K562 (cell line): ENCODE measurements around the gene STK4. TPM values are rescaled to one million over a fixed set of nuclear protein-coding genes. Genes with fewer than 3 reads are reported as not detected.

Experiments used
- ATAC-seq: fragments of 200-7000 bp; cut with Tn5 transposase; 3 replicates; pipeline ENCODE4 v1.9.1; 2020; ENCODE audit warnings: moderate library complexity
- BruUV-seq: library from RNA; stranded (reverse); fragments of 400-500 nt; replicated peaks from 2 replicates; lab custom pipeline; 2021; lab: Mats Ljungman, UMichigan
- CTCF ChIA-PET: fragments of 300-600 bp; formaldehyde crosslinking; extraction: SDS; loops from one replicate; lab custom pipeline; 2021; ENCODE audit warnings: low intra/inter-chr PET ratio; lab: Yijun Ruan, JAX
- POLR2A ChIA-PET: fragments of 300-600, 350-650 bp; sonication (Branson Sonifier 250); formaldehyde crosslinking; extraction: SDS; loops from one replicate; lab custom pipeline; 2021; ENCODE audit warnings: antibody characterized with exemption, inconsistent platforms; lab: Yijun Ruan, JAX
- DNase-seq, 4 experiments: peaks; one replicate each; pipeline versions ENCODE4 v3.0.0 to v3.0.0-alpha.2; 2011 to 2018; ENCODE audit warnings: low spot score in 3 of 4, mixed read lengths in 3 of 4; ENCODE audit errors: extremely low read depth in 1 of 4
- FAIRE-seq: peaks from 2 replicates; lab custom pipeline; 2011; peaks lifted over from hg19 to GRCh38; lab: Jason Lieb, UNC
- H2AFZ ChIP-seq: 2 replicates; pipeline ENCODE4 v1.6.0; 2011; ENCODE audit warnings: low read depth, low read length, control low read depth, inconsistent platforms
- H3K27ac ChIP-seq: fragments of 200-600 bp; 3 replicates; pipeline ENCODE4 v1.8.0; 2011; ENCODE audit warnings: low read depth, mild to moderate bottlenecking, control low read depth, inconsistent platforms, low read length, moderate library complexity, mixed read lengths; ENCODE audit errors: extremely low read depth
- H3K27me3 ChIP-seq, 2 experiments: fragments of 300-600 bp in 1 of 2; 2 replicates in 1 of 2; 3 replicates in 1 of 2; pipeline versions ENCODE4 v1.6.0 to v1.8.0; 2011; ENCODE audit warnings: inconsistent platforms in 2 of 2, low read length in 2 of 2, mild to moderate bottlenecking in 1 of 2, mixed read lengths in 1 of 2, moderate library complexity in 1 of 2; ENCODE audit not compliant: control insufficient read depth in 2 of 2, insufficient read depth in 2 of 2
- H3K36me3 ChIP-seq: fragments of 300-600 bp; 3 replicates; pipeline ENCODE4 v1.8.0; 2011; ENCODE audit warnings: mild to moderate bottlenecking, low read length, inconsistent platforms; ENCODE audit not compliant: control insufficient read depth, insufficient read depth
- H3K4me1 ChIP-seq, 2 experiments: fragments of 200-600 bp in 1 of 2; replicated peaks in 1 of 2; 2 replicates in 1 of 2; 3 replicates in 1 of 2; pipeline versions ENCODE4 v1.5.1 to v1.8.0; 2011; ENCODE audit warnings: inconsistent platforms in 2 of 2, low read length in 2 of 2, mild to moderate bottlenecking in 1 of 2, mixed read lengths in 1 of 2, moderate library complexity in 1 of 2; ENCODE audit not compliant: control insufficient read depth in 2 of 2, insufficient read depth in 2 of 2
- H3K4me2 ChIP-seq: 2 replicates; pipeline ENCODE4 v1.6.1; 2011; ENCODE audit warnings: low read length, control low read depth, inconsistent platforms, mixed read lengths; ENCODE audit not compliant: insufficient read depth
- H3K4me3 ChIP-seq: fragments of 200-600 bp; sonication (generic), shearing (Covaris generic); 2 replicates; pipeline ENCODE4 v1.5.1; 2016; ENCODE audit warnings: control low read depth, inconsistent platforms
- H3K79me2 ChIP-seq: fragments of 200-600 bp; 3 replicates; pipeline ENCODE4 v1.8.0; 2011; ENCODE audit warnings: low read length, inconsistent platforms; ENCODE audit not compliant: control insufficient read depth, insufficient read depth
- H3K9ac ChIP-seq, 2 experiments: 2 replicates each; pipeline versions ENCODE4 v1.6.0 to v1.6.1; 2011; ENCODE audit warnings: low read depth in 2 of 2, low read length in 2 of 2, control low read depth in 1 of 2, inconsistent platforms in 1 of 2, mild to moderate bottlenecking in 1 of 2, mixed read lengths in 1 of 2; ENCODE audit not compliant: insufficient read depth in 1 of 2
- H3K9me1 ChIP-seq: one replicate; pipeline ENCODE4 v1.6.0; 2011; ENCODE audit warnings: inconsistent platforms, mild to moderate bottlenecking, low read length, moderate library complexity; ENCODE audit not compliant: control insufficient read depth, insufficient read depth
- H3K9me3 ChIP-seq: replicated peaks from 2 replicates; pipeline ENCODE4 v1.5.1; 2011; ENCODE audit warnings: low read depth, low read length, inconsistent platforms; ENCODE audit not compliant: control insufficient read depth, insufficient read depth
- H4K20me1 ChIP-seq: replicated peaks from 2 replicates; pipeline ENCODE4 v1.6.1; 2011; ENCODE audit warnings: low read length, inconsistent platforms, mixed read lengths; ENCODE audit not compliant: control insufficient read depth, insufficient read depth
- C11orf30 ChIP-seq: fragments of 450-650 bp; IDR thresholded peaks from 2 replicates; pipeline ENCODE4 v1.6.1; 2016; ENCODE audit warnings: low read depth, mild to moderate bottlenecking
- CSDE1 ChIP-seq, 2 experiments: fragments of 450-650 bp; IDR thresholded peaks; 2 replicates each; pipeline ENCODE4 v1.6.1; 2016; ENCODE audit warnings: mild to moderate bottlenecking in 1 of 2
- ESRRA ChIP-seq: fragments of 450-650 bp; IDR thresholded peaks from 2 replicates; pipeline ENCODE4 v1.6.1; 2014; ENCODE audit warnings: low read depth, mild to moderate bottlenecking, moderate library complexity, borderline replicate concordance
- HNRNPK ChIP-seq: fragments of 200-400 bp; formaldehyde crosslinking; IDR thresholded peaks from one replicate; pipeline ENCODE4 v1.6.1; 2018; ENCODE audit warnings: mild to moderate bottlenecking, low read depth, low read length; ENCODE audit not compliant: poor library complexity, severe bottlenecking
- PHB2 ChIP-seq: fragments of 450-650 bp; IDR thresholded peaks from 2 replicates; pipeline ENCODE4 v1.6.1; 2017; ENCODE audit warnings: low read depth
- RCOR1 ChIP-seq, 2 experiments: IDR thresholded peaks; 2 replicates each; pipeline ENCODE4 v1.6.1; 2012; ENCODE audit warnings: low read depth in 2 of 2, low read length in 2 of 2, borderline replicate concordance in 1 of 2, improper control_type of control experiment in 1 of 2
- ZNF408 ChIP-seq: fragments of 250-450 bp; sonication (Bioruptor Pico); IDR thresholded peaks from 2 replicates; pipeline ENCODE4 v1.4.0; 2020; ENCODE audit warnings: low read depth, mild to moderate bottlenecking, moderate library complexity
- ZNF584 ChIP-seq: fragments of 200-800 bp; sonication (Bioruptor generic); IDR thresholded peaks from 2 replicates; pipeline ENCODE4 v1.6.1; 2016; ENCODE audit warnings: low read depth, mild to moderate bottlenecking, missing genetic modification characterization, missing compliant biosample characterization
- WGBS: fragments of 100-300 bp; shearing (Covaris generic); methylation state at CpG from one replicate; pipeline ENCODE4 v1.1.6; 2016; ENCODE audit warnings: low coverage, mixed read lengths; ENCODE audit not compliant: insufficient coverage; ENCODE audit errors: missing lambda C conversion rate; 5-methylcytosine and 5-hydroxymethylcytosine counted together
- in situ Hi-C: fragments of 300-500 bp; cut with MboI; formaldehyde crosslinking; loops from 4 replicates; pipeline ENCODE4 v1.15.0; 2018; ENCODE audit warnings: inconsistent platforms, mixed read lengths
- intact Hi-C: fragments of 100-400 bp; cut with micrococcal nuclease; formaldehyde crosslinking; loops from 2 replicates; pipeline ENCODE4 v1.14.2; 2022
- polyA plus RNA-seq, 8 experiments: library from polyadenylated mRNA; depleted of rRNA in 4 of 8; stranded (reverse) in 5 of 8; unstranded in 3 of 8; fragments of >200 nt; fragmentation: Nextera tagmentation in 2 of 8; fragmentation: Illumina TruSeq in 1 of 8; extraction: Ambion mirVana in 2 of 8; extraction: Trizol in 1 of 8; gene quantifications; 2 replicates each; pipeline versions ENCODE4 v1.2.1 to v1.2.3, GENCODE V29; 2011 to 2014; ENCODE audit warnings: inconsistent platforms in 1 of 8, missing spikeins in 1 of 8
- total RNA-seq, 7 experiments: library from RNA; depleted of rRNA in 6 of 7; stranded (reverse); fragments of >200 nt in 6 of 7; fragmentation: Illumina TruSeq in 2 of 7; extraction: Trizol in 2 of 7; gene quantifications; 2 replicates each; pipeline versions ENCODE4 v1.2.1 to v1.2.3, GENCODE V29; 2011 to 2021; ENCODE audit warnings: low replicate concordance in 1 of 7
- TF ChIP-seq, protein P1 (sequence below): fragments of 450-650 bp; IDR thresholded peaks from 2 replicates; pipeline ENCODE4 v1.6.1; 2016; ENCODE audit warnings: mild to moderate bottlenecking, moderate library complexity
- TF ChIP-seq, protein P2 (sequence below): fragments of 450-650 bp; formaldehyde crosslinking; IDR thresholded peaks from 2 replicates; pipeline ENCODE4 v1.4.0; 2022; ENCODE audit warnings: missing genetic modification characterization

STK4 gene
- total and polyA plus RNA-seq, 9 of the 15 experiments (the other 6 are each of a cell fraction or from before 2014, with no cell fraction given), result 11.9 to 30.6 (median 22.2) TPM

DNA sequence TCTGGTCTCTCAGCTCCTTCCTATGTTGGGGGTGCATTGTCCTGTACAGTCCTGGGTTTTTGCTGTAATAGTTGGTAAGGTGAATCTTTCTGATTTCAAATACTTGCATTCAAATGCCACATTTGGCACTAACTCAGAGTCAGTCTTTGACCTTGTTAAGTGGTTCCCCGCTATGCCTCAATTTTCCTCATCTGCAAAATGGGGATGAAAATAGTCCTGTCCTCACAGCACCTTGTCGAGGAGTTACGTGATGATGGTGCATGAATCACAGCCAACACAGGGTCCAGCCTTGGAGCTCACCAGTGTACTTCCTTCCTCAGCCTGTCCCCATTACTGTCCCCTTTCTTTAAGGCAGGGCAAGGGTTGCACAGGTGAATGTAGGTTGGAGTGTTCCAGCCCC lies 147.6 kb downstream of the STK4 start:
- Histone ChIP-seq H3K4me1 (peaks cover 0 to 3% of the 10 kb centered on the region in 2 experiments; a peak in 1 of 5 replicates), H2AFZ (no peak overlapping the region), H3K9ac (no peak overlapping the region), H4K20me1 (no peaks in the 10 kb centered on the region), H3K27me3 (peaks cover 8 to 46% of the 10 kb centered on the region in 2 experiments; a peak in 4 of 5 replicates), H3K9me3 (no peaks in the 10 kb centered on the region), H3K4me2 (no peak overlapping the region), H3K27ac (no peak overlapping the region), H3K9me1 (no peaks in the 10 kb centered on the region), H3K4me3 (no peak overlapping the region), H3K79me2 (no peaks in the 10 kb centered on the region), H3K36me3 (no peaks in the 10 kb centered on the region)
- ATAC-seq (no peak), FAIRE-seq (no peak), DNase-seq (no peak)
- BruUV-seq, result no TSS peak
- ChIA-PET POLR2A (no interaction called here), CTCF (no interaction called here)
- WGBS, result 0% methylated on average over 3 of the region's 3 CpGs
- intact Hi-C loops (loop anchor here (5.0 kb wide), 2 partner anchors 72 to 102 kb away; no protein-coding TSS in a partner anchor), in situ Hi-C loops (no loop called here)
- no peak for TF ChIP-seq CSDE1 (IDR thresholded peaks at IDR 0.05)
- no peak for TF ChIP-seq C11orf30
- no peak for TF ChIP-seq ZNF408
- TF ChIP-seq, protein P1, sequence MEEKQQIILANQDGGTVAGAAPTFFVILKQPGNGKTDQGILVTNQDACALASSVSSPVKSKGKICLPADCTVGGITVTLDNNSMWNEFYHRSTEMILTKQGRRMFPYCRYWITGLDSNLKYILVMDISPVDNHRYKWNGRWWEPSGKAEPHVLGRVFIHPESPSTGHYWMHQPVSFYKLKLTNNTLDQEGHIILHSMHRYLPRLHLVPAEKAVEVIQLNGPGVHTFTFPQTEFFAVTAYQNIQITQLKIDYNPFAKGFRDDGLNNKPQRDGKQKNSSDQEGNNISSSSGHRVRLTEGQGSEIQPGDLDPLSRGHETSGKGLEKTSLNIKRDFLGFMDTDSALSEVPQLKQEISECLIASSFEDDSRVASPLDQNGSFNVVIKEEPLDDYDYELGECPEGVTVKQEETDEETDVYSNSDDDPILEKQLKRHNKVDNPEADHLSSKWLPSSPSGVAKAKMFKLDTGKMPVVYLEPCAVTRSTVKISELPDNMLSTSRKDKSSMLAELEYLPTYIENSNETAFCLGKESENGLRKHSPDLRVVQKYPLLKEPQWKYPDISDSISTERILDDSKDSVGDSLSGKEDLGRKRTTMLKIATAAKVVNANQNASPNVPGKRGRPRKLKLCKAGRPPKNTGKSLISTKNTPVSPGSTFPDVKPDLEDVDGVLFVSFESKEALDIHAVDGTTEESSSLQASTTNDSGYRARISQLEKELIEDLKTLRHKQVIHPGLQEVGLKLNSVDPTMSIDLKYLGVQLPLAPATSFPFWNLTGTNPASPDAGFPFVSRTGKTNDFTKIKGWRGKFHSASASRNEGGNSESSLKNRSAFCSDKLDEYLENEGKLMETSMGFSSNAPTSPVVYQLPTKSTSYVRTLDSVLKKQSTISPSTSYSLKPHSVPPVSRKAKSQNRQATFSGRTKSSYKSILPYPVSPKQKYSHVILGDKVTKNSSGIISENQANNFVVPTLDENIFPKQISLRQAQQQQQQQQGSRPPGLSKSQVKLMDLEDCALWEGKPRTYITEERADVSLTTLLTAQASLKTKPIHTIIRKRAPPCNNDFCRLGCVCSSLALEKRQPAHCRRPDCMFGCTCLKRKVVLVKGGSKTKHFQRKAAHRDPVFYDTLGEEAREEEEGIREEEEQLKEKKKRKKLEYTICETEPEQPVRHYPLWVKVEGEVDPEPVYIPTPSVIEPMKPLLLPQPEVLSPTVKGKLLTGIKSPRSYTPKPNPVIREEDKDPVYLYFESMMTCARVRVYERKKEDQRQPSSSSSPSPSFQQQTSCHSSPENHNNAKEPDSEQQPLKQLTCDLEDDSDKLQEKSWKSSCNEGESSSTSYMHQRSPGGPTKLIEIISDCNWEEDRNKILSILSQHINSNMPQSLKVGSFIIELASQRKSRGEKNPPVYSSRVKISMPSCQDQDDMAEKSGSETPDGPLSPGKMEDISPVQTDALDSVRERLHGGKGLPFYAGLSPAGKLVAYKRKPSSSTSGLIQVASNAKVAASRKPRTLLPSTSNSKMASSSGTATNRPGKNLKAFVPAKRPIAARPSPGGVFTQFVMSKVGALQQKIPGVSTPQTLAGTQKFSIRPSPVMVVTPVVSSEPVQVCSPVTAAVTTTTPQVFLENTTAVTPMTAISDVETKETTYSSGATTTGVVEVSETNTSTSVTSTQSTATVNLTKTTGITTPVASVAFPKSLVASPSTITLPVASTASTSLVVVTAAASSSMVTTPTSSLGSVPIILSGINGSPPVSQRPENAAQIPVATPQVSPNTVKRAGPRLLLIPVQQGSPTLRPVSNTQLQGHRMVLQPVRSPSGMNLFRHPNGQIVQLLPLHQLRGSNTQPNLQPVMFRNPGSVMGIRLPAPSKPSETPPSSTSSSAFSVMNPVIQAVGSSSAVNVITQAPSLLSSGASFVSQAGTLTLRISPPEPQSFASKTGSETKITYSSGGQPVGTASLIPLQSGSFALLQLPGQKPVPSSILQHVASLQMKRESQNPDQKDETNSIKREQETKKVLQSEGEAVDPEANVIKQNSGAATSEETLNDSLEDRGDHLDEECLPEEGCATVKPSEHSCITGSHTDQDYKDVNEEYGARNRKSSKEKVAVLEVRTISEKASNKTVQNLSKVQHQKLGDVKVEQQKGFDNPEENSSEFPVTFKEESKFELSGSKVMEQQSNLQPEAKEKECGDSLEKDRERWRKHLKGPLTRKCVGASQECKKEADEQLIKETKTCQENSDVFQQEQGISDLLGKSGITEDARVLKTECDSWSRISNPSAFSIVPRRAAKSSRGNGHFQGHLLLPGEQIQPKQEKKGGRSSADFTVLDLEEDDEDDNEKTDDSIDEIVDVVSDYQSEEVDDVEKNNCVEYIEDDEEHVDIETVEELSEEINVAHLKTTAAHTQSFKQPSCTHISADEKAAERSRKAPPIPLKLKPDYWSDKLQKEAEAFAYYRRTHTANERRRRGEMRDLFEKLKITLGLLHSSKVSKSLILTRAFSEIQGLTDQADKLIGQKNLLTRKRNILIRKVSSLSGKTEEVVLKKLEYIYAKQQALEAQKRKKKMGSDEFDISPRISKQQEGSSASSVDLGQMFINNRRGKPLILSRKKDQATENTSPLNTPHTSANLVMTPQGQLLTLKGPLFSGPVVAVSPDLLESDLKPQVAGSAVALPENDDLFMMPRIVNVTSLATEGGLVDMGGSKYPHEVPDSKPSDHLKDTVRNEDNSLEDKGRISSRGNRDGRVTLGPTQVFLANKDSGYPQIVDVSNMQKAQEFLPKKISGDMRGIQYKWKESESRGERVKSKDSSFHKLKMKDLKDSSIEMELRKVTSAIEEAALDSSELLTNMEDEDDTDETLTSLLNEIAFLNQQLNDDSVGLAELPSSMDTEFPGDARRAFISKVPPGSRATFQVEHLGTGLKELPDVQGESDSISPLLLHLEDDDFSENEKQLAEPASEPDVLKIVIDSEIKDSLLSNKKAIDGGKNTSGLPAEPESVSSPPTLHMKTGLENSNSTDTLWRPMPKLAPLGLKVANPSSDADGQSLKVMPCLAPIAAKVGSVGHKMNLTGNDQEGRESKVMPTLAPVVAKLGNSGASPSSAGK, result no peak
- TF ChIP-seq ZNF584 (CRISPR knock-in tag), result no peak
- 0 out of 4 replicates have a peak, but pooled peaks of 1 of the 2 experiments have one; percentile 20 for TF ChIP-seq RCOR1 (IDR thresholded peaks at IDR 0.05; ENCODE audit: borderline replicate concordance in 1 of 2, low read depth in 2 of 2, low read length in 2 of 2)
- no peak for TF ChIP-seq HNRNPK
- TF ChIP-seq ESRRA, result 0 out of 2 replicates have a peak, but pooled peaks have one; percentile 14
- no peak for TF ChIP-seq PHB2
- TF ChIP-seq, protein P2, sequence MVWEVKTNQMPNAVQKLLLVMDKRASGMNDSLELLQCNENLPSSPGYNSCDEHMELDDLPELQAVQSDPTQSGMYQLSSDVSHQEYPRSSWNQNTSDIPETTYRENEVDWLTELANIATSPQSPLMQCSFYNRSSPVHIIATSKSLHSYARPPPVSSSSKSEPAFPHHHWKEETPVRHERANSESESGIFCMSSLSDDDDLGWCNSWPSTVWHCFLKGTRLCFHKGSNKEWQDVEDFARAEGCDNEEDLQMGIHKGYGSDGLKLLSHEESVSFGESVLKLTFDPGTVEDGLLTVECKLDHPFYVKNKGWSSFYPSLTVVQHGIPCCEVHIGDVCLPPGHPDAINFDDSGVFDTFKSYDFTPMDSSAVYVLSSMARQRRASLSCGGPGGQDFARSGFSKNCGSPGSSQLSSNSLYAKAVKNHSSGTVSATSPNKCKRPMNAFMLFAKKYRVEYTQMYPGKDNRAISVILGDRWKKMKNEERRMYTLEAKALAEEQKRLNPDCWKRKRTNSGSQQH, result no peak
